ENCODE results near the gene YEATS4.

YEATS4 gene

GRCh38 chr12:69342421-69342820 lies 17.1 kb upstream of the YEATS4 start:
- no peak for DNase-seq (ENCODE audit: low spot score)

GRCh38 chr12:69343357-69343756 lies 16.2 kb upstream of the YEATS4 start:
- DNase-seq (ENCODE audit: low spot score): peak; percentile 36

GRCh38 chr12:69343885-69344612 lies 15.5 kb upstream of the YEATS4 start:
- no peak for DNase-seq (ENCODE audit: low spot score)

GRCh38 chr12:69345077-69345476 lies 14.5 kb upstream of the YEATS4 start:
- no peak for DNase-seq (ENCODE audit: low spot score)

- DNase-seq (ENCODE audit: low spot score): no peak
Observed at GRCh38 chr12:69345742-69346141, 13.8 kb upstream of the YEATS4 start.

- DNase-seq (ENCODE audit: low spot score): peak; percentile 27
Observed at GRCh38 chr12:69348162-69348938, 11.2 kb upstream of the YEATS4 start, which contains the start of gene LYZ. LYZ (plus strand) TSS chr12:69348381; CDS start chr12:69348409, 28 bp downstream.

GRCh38 chr12:69350002-69350626 lies 9.4 kb upstream of the YEATS4 start:
- no peak for DNase-seq (ENCODE audit: low spot score)

- no peak for DNase-seq (ENCODE audit: low spot score)
Observed at GRCh38 chr12:69350777-69351176, 8.8 kb upstream of the YEATS4 start.

GRCh38 chr12:69351462-69352236 lies 7.9 kb upstream of the YEATS4 start:
- no peak for DNase-seq (ENCODE audit: low spot score)

- no peak for DNase-seq (ENCODE audit: low spot score)
Observed at GRCh38 chr12:69352904-69353303, 6.6 kb upstream of the YEATS4 start.

GRCh38 chr12:69354172-69354555 lies 5.4 kb upstream of the YEATS4 start:
- no peak for DNase-seq (ENCODE audit: low spot score)

- no peak for DNase-seq (ENCODE audit: low spot score)
Observed at GRCh38 chr12:69354556-69355187, 4.9 kb upstream of the YEATS4 start.

- no peak for DNase-seq (ENCODE audit: low spot score)
Observed at GRCh38 chr12:69355363-69356028, 4.0 kb upstream of the YEATS4 start.

- no peak for DNase-seq (ENCODE audit: low spot score)
Observed at GRCh38 chr12:69360348-69360672, 767 bp downstream of the YEATS4 start.

GRCh38 chr12:69366796-69367195 lies 7.3 kb downstream of the YEATS4 start:
- DNase-seq (ENCODE audit: low spot score): no peak

- no peak for DNase-seq (ENCODE audit: low spot score)
Observed at GRCh38 chr12:69368171-69368570, 8.6 kb downstream of the YEATS4 start.

- DNase-seq (ENCODE audit: low spot score): no peak
Observed at GRCh38 chr12:69383074-69383473, 23.5 kb downstream of the YEATS4 start.

- no peak for DNase-seq (ENCODE audit: low spot score)
Observed at GRCh38 chr12:69385038-69385437, 25.5 kb downstream of the YEATS4 start.

GRCh38 chr12:69386921-69387320 lies 27.4 kb downstream of the YEATS4 start:
- DNase-seq (ENCODE audit: low spot score): no peak

- DNase-seq (ENCODE audit: low spot score): no peak
Observed at GRCh38 chr12:69388371-69388770, 28.8 kb downstream of the YEATS4 start.

- DNase-seq (ENCODE audit: low spot score): no peak
Observed at GRCh38 chr12:69389831-69390230, 30.3 kb downstream of the YEATS4 start.
